Gastrocnemius medialis (tissue), 4 donors: ENCODE results near the gene CHKB.

Experiments used
- CTCF ChIP-seq, 5 experiments: fragments of 450-650 bp in 3 of 5; fragments of 200-600 bp in 2 of 5; sonication (generic) in 2 of 5; IDR thresholded peaks in 4 of 5; conservative IDR thresholded peaks in 1 of 5; 1 replicate in 4 of 5; 2 replicates in 1 of 5; pipeline ENCODE4 v1.5.1; 2016 to 2019; ENCODE audit warnings: antibody characterized with exemption in 5 of 5, mild to moderate bottlenecking in 3 of 5, moderate library complexity in 3 of 5
- POLR2A ChIP-seq, 2 donors: fragments of 450-650 bp; IDR thresholded peaks; one replicate each; pipeline ENCODE4 v1.6.1; 2017; ENCODE audit warnings: antibody characterized with exemption in 2 of 2, mild to moderate bottlenecking in 2 of 2, moderate library complexity in 2 of 2

- TF ChIP-seq POLR2A (IDR thresholded peaks at IDR 0.05): no peak
- TF ChIP-seq CTCF (IDR thresholded peaks at IDR 0.05 in 4 of 5, conservative IDR thresholded peaks at IDR 0.05 in 1 of 5): no peak
Measured at GRCh38 chr22:50572965-50573364, 9.7 kb downstream of the CHKB start.
